ENCODE results near the gene ALDH1B1.

Gene ALDH1B1

DNA sequence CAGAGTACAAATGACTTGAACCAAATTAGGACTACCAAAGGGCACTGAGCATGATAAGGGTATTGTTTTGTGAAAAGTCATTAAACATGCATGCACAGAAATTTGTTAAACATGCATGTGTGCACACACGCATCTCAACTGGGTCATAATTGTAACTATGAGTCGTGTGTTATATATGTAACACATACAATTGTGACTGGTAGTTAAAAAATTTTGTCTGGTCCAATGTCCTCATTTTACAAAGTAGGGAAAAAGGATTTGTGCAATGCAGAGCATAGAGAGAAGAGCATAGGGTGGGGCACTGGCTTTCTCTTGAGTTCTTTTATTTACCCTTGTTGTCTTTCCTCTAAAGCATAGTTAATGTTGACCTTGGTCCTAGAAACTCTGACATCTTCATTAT is 51.1 kb downstream of the ALDH1B1 start:
- DNase-seq (ENCODE audit: extremely low spot score): no peak
- ChIA-PET POLR2A (no interaction called here), CTCF (no interaction called here)
- no peak for TF ChIP-seq TARDBP (IDR thresholded peaks at IDR 0.05)
- TF ChIP-seq, protein P1, sequence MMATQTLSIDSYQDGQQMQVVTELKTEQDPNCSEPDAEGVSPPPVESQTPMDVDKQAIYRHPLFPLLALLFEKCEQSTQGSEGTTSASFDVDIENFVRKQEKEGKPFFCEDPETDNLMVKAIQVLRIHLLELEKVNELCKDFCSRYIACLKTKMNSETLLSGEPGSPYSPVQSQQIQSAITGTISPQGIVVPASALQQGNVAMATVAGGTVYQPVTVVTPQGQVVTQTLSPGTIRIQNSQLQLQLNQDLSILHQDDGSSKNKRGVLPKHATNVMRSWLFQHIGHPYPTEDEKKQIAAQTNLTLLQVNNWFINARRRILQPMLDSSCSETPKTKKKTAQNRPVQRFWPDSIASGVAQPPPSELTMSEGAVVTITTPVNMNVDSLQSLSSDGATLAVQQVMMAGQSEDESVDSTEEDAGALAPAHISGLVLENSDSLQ (IDR thresholded peaks at IDR 0.05): no peak
- no peak for TF ChIP-seq ZNF384 (IDR thresholded peaks at IDR 0.05)
- no peak for TF ChIP-seq ARNT (IDR thresholded peaks at IDR 0.05)
- no peak for TF ChIP-seq L3MBTL2 (conservative IDR thresholded peaks at IDR 0.05)
- no peak for TF ChIP-seq FOXM1 (IDR thresholded peaks at IDR 0.05; ENCODE audit: borderline replicate concordance)
- no peak for TF ChIP-seq FOXA1 (IDR thresholded peaks at IDR 0.05)
- TF ChIP-seq NFRKB (IDR thresholded peaks at IDR 0.05): no peak
- TF ChIP-seq HDGF (IDR thresholded peaks at IDR 0.05; ENCODE audit: borderline replicate concordance): no peak
- TF ChIP-seq LEF1 (IDR thresholded peaks at IDR 0.05; ENCODE audit: borderline replicate concordance): no peak
- no peak for TF ChIP-seq SUZ12 (IDR thresholded peaks at IDR 0.05)
- no peak for TF ChIP-seq SP1 (IDR thresholded peaks at IDR 0.05)
- TF ChIP-seq FOXK2 (IDR thresholded peaks at IDR 0.05): no peak
- TF ChIP-seq BHLHE40 (IDR thresholded peaks at IDR 0.05; ENCODE audit: borderline replicate concordance): no peak
- TF ChIP-seq CTBP1 (IDR thresholded peaks at IDR 0.05; ENCODE audit: borderline replicate concordance): no peak
- TF ChIP-seq ELF4 (IDR thresholded peaks at IDR 0.05): no peak

- ChIA-PET POLR2A (no interaction called here), CTCF (no interaction called here)
- DNase-seq (ENCODE audit: extremely low spot score): no peak
- TF ChIP-seq FOXA1 (IDR thresholded peaks at IDR 0.05): no peak
- no peak for TF ChIP-seq NFRKB (IDR thresholded peaks at IDR 0.05)
- TF ChIP-seq FOXK2 (IDR thresholded peaks at IDR 0.05): no peak
- TF ChIP-seq CTBP1 (IDR thresholded peaks at IDR 0.05; ENCODE audit: borderline replicate concordance): no peak
- TF ChIP-seq ELF4 (IDR thresholded peaks at IDR 0.05): no peak
- no peak for TF ChIP-seq L3MBTL2 (conservative IDR thresholded peaks at IDR 0.05)
- no peak for TF ChIP-seq LEF1 (IDR thresholded peaks at IDR 0.05; ENCODE audit: borderline replicate concordance)
- TF ChIP-seq ZNF384 (IDR thresholded peaks at IDR 0.05): no peak
- TF ChIP-seq, protein P1 (IDR thresholded peaks at IDR 0.05): no peak
- no peak for TF ChIP-seq FOXM1 (IDR thresholded peaks at IDR 0.05; ENCODE audit: borderline replicate concordance)
- no peak for TF ChIP-seq BHLHE40 (IDR thresholded peaks at IDR 0.05; ENCODE audit: borderline replicate concordance)
- TF ChIP-seq ARNT (IDR thresholded peaks at IDR 0.05): no peak
Observed at GRCh38 chr9:38445154-38446043, 52.9 kb downstream of the ALDH1B1 start.

DNA sequence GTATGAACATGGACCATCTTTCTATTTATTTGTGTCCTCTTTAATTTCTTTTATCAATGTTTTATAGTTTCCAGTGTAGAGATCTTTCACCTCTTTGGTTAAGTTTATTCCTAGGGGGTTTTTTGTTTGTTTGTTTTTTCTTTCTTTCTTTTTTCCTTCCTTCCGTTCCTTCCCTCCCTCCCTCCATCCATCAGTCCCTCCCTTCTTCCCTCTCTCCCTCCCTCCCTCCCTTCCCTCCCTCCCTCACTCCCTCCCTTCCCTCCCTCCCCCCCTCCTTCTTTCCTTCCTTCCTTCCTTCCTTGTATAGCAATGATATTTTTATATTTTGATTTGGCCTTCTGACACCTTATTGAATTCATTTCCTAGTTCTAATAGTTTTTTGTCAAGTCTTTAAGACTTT is 55.2 kb downstream of the ALDH1B1 start:
- ChIA-PET CTCF (no interaction called here), POLR2A (no interaction called here)
- no peak for DNase-seq (ENCODE audit: extremely low spot score)
- TF ChIP-seq, protein P1 (IDR thresholded peaks at IDR 0.05): no peak
- no peak for TF ChIP-seq SUZ12 (IDR thresholded peaks at IDR 0.05)
- TF ChIP-seq NFRKB (IDR thresholded peaks at IDR 0.05): no peak
- no peak for TF ChIP-seq ZNF384 (IDR thresholded peaks at IDR 0.05)
- TF ChIP-seq LEF1 (IDR thresholded peaks at IDR 0.05; ENCODE audit: borderline replicate concordance): no peak
- TF ChIP-seq HDGF (IDR thresholded peaks at IDR 0.05; ENCODE audit: borderline replicate concordance): no peak
- no peak for TF ChIP-seq FOXK2 (IDR thresholded peaks at IDR 0.05)
- TF ChIP-seq BHLHE40 (IDR thresholded peaks at IDR 0.05; ENCODE audit: borderline replicate concordance): no peak
- no peak for TF ChIP-seq CTBP1 (IDR thresholded peaks at IDR 0.05; ENCODE audit: borderline replicate concordance)
- TF ChIP-seq FOXM1 (IDR thresholded peaks at IDR 0.05; ENCODE audit: borderline replicate concordance): no peak
- TF ChIP-seq ELF4 (IDR thresholded peaks at IDR 0.05): no peak
- no peak for TF ChIP-seq SP1 (IDR thresholded peaks at IDR 0.05)
